ENCODE measurements around the gene SLC27A6. TPM values are rescaled to one million over a fixed set of nuclear protein-coding genes. Genes with fewer than 3 reads are reported as not detected.

SLC27A6 gene
- total RNA-seq, 1 experiment from 2014 or later = not detected

DNA sequence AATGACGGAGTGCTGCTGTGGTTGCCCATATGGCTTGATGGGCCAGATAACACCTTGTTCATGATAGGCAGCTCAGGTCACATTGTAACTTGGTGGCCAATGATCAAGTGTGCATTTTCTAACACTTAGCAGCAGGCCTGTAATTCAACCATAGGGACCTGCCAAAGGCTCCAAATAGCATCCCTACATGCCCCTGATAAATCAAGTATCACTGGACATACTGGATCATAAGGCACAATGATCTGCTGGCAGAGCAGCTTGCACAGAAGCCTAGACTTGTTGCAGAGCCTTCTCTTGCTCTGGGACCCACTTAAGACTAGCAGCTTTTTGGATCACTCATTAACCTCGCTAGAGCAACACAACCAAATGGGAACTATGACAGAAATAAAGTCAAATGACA, 83.2 kb downstream of the SLC27A6 start:
- in situ Hi-C loops (cut with HindIII; ENCODE audit: low pct_unique_long_range_greater_than_20kb, low sequenced_read_pairs) = no loop called here
- no peak for DNase-seq (ENCODE audit: low read depth)

DNA sequence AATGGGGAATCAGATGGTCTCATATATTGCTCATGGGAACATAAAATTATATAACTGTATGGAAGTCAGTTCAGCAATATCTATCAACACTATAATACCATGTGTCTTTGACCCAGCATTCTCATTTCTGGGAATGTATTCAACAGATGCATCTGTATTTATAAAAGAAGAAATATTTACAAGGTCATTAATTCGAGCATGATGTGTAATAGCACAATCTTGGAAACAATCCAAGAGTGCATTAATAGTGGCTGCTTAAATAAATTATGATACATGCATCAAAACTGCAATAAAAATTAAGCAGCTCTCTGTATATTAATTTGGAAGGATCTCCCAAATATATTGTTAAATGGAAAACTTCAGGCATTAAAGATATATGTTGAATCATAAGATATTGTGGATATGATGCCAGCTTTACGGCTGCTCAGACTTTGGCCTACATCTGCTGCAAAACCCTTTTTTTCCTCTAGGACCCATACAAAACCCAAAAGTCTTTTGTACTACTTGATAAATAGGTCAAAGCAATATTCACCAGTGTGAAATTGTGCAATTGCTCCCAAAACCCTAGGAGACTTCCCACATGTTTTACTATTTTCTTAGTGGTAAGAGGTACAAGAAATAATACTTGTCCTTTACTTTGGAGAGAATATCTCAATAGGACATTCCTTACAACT, 84.0 kb downstream of the SLC27A6 start:
- in situ Hi-C loops (cut with HindIII; ENCODE audit: low pct_unique_long_range_greater_than_20kb, low sequenced_read_pairs) = no loop called here
- no peak for DNase-seq (ENCODE audit: low read depth)

DNA sequence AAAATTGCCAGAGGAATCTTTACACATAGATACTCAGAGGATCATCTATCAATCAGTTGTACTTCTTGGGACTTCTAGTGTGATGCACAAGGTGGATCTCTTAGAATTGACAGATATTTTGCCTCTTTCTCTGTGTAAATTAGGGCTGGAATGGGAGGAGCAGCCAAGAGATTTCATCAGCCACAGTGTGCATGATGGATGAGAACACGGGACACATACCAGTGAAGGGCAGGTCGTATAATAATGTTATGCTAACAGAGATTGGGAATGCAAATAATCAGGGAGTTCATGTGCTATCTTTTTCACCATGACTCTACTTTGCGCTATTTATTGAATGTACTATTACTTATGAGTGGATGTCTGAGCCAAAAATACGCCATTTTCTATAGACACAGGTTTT, 86.0 kb downstream of the SLC27A6 start:
- in situ Hi-C loops (cut with HindIII; ENCODE audit: low pct_unique_long_range_greater_than_20kb, low sequenced_read_pairs) = no loop called here
- DNase-seq (ENCODE audit: low read depth) = no peak

DNA sequence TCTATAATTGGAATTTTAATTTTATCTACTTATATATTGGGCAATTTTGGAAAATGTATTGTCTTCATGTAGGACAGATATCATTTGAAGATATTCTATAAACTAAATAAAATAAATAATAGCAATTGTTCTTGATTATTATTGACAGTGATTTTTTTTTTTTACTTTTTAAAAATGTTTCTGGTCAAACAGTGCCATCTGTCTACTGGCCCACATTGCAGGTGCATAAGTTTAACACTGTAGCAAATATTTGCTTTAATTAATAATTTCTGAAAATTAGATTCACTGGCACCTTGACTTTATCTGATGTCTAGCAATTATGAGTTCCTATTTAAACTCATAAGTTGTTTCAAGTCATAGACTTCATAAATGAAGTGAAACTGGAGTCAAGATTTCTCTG, 88.2 kb downstream of the SLC27A6 start:
- DNase-seq (ENCODE audit: low read depth) = no peak
- in situ Hi-C loops (cut with HindIII; ENCODE audit: low pct_unique_long_range_greater_than_20kb, low sequenced_read_pairs) = no loop called here

DNA sequence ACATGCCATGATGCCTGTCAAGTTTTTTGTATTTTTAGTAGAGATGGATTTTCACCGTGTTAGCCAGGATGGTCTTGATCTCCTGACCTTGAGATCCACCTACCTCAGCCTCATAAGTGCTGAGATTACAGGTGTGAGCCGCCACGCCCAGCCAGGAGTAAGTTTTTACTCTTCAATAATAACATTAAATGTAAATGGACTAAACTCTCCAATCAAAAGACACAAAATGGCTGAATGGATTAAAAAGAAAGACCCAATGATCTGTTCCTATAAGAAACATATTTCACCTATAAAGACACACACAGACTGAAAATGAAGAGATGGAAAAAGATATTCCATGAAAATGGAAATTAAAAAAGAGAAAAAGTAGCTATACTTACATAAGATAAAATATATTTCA, 92.0 kb downstream of the SLC27A6 start:
- in situ Hi-C loops (cut with HindIII; ENCODE audit: low pct_unique_long_range_greater_than_20kb, low sequenced_read_pairs) = no loop called here
- DNase-seq (ENCODE audit: low read depth) = no peak

DNA sequence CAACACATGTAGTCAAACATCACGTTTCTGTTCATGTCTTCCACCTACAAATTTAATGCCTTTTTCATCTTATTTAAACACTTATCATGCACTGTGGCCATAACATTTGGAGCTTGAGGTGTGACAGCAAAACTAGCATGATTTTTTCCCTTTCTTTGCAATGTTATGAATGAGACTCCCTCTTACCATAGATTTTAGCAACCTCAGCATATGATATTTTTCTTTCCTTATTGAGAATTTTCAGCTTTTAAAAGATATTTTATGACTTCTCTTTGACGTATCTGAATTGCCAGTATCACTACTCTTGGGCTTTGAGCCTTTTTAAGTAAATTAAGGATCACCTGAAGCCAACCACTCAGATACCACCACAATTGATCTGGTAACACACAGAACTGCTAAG, 96.6 kb downstream of the SLC27A6 start:
- in situ Hi-C loops (cut with HindIII; ENCODE audit: low pct_unique_long_range_greater_than_20kb, low sequenced_read_pairs) = no loop called here

DNA sequence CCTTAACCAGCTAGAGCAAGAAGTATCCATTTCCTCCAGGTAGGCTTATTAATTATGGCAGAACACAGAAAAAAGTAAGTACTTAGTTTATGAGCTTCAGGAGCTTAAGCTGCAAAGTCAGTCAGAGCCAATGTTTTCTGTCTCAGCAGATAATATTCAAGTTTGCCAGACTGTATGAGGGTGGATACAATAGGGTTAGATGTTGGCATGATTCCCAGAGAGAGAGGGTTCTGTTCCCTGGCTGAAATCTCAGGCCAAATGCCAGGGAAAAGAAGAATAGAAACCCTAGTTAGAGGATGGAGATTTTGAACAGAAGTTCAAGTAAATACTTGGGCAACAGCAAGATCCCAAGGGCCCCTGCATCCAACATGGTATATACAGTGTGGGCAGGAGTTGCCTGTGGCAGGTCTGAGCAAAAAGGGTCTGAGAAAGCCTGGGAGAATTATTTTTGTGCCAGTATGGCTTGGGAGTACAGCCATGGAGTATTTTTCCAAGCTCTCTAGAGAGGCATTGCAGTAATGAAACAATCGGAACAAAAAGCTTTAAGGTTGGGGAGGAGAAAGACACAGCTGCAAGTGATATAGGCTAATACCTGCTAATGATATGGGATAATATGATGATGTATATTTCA, 98.3 kb downstream of the SLC27A6 start:
- no peak for DNase-seq (ENCODE audit: low read depth)
- in situ Hi-C loops (cut with HindIII; ENCODE audit: low pct_unique_long_range_greater_than_20kb, low sequenced_read_pairs) = no loop called here

More for the DNA sequence above, 96.6 kb downstream of the SLC27A6 start:
- no peak for DNase-seq (ENCODE audit: low read depth)

DNA sequence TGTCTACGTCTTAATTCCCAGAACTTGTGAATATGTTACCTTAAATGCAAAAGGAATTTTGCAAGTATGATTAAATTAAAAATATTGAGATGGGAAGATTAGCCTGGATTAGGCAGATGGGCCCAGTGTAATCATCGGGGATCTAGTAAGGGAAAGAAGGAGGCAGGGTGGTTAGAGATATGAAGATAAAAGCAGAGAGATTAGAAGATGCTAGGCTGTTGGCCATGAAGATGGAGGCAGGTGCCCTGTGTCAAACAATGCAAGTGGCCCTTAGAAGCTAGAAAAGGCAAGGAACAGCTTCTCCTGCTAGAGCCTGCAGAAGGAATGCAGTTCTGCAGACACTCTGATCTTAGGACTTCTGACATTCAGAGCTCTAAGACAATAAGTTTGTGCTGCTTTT, 100.4 kb downstream of the SLC27A6 start:
- no peak for DNase-seq (ENCODE audit: low read depth)
- in situ Hi-C loops (cut with HindIII; ENCODE audit: low pct_unique_long_range_greater_than_20kb, low sequenced_read_pairs) = no loop called here

DNA sequence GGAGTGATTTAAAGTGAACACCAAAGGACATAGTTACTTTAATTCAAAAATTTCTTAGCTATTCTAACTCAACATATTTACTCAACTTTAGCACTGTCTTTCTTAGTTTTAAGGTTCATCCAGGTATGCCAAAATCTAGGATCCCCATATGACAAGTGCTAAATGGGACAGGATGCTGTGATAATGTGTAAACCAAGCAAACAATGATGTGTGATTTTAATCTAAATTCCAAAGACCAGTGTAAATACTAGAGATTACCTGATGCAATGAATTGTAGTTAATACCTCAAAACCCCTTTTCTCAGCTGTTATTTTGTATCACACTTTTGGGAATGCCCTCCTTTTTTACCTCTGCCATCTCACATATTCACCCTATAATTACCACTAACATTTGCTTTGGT, 102.5 kb downstream of the SLC27A6 start:
- DNase-seq (ENCODE audit: low read depth) = no peak
- in situ Hi-C loops (cut with HindIII; ENCODE audit: low pct_unique_long_range_greater_than_20kb, low sequenced_read_pairs) = no loop called here

DNA sequence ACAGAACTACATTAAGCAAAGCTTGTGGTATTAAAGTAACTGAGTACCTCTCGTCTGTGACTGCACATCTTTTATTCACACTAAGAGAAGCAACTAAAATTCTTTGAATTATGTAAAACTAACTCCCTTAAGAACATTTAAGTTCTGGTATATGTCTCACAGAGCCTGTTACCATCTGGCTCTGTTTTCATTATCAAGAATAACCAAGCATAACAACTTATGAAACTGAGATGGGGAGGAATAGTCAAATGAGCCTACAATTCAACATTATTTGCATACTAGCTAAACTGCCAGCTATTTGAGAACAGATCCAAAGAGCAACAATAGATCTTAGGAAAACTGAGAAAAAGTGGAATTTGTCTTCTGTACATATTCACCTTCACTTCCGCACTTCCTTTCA, 104.0 kb downstream of the SLC27A6 start:
- in situ Hi-C loops (cut with HindIII; ENCODE audit: low pct_unique_long_range_greater_than_20kb, low sequenced_read_pairs) = no loop called here
- DNase-seq (ENCODE audit: low read depth) = no peak

DNA sequence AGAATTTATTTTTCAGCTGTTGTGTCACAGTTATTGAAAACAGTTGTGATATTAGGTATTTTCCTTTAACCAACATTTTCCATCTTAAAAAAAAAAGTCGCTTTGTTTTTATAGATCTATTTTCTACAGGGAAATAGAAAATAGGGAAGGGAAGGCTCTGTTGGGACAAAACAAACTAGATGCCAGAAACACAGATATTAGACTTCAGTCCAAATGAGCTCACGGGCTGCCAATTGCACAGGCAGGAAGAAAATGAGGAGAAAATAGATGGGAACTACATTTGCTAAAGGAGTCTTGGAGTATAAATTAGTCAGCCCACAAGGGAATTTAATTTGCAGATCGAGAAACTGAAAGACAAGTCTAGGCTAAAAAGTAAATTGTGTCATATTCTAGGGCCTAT, 107.8 kb downstream of the SLC27A6 start:
- in situ Hi-C loops (cut with HindIII; ENCODE audit: low pct_unique_long_range_greater_than_20kb, low sequenced_read_pairs) = no loop called here
- no peak for DNase-seq (ENCODE audit: low read depth)

DNA sequence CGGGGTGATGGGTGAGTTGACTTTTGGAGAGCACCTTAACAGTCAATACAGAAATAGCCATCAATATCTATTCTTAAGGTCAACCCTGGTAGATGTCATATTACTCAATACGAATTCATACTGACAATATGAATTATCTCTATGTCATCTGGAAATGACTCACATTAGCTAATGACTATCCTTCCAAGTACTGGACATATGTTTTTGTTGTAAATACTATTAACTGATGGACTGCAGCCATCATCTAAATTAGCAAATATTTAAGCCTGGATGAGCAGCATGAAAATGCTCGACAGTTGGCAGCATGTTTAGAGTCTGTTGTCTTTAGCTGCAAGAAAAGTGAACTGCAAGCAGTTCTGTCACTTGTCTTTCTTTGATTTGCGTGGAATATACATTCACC, 109.6 kb downstream of the SLC27A6 start:
- in situ Hi-C loops (cut with HindIII; ENCODE audit: low pct_unique_long_range_greater_than_20kb, low sequenced_read_pairs) = no loop called here

DNA sequence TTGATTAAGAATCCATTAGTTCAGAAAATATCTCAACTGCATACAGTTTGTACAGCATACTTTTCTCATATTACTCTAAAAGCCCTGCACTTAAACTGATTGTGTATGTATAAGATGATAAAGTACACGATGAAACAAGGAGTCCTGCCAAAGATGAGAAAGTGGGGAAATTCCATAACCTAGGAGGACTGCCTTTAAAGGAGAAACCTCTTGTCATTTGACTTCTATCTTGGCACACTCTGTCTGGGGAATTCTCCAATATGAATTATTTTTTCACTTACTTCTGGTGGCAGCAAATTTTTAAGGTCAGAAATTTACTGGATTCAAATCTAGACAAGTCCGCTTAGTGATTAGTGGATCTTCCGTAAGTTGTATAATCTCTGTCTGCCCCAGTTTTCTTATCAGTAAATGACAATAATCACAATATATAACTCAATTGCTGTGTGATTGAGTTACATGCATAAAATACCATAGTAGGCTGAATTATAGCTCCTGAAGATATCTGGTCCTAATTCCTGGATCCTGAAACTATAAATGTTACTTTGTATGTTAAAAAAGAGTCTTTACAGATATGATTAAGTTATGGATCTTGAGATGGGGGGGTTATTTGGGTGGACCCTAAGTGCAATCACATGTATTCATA, 112.3 kb downstream of the SLC27A6 start:
- in situ Hi-C loops (cut with HindIII; ENCODE audit: low pct_unique_long_range_greater_than_20kb, low sequenced_read_pairs) = no loop called here
- DNase-seq (ENCODE audit: low read depth) = no peak

More for the DNA sequence above, 109.6 kb downstream of the SLC27A6 start:
- no peak for DNase-seq (ENCODE audit: low read depth)

DNA sequence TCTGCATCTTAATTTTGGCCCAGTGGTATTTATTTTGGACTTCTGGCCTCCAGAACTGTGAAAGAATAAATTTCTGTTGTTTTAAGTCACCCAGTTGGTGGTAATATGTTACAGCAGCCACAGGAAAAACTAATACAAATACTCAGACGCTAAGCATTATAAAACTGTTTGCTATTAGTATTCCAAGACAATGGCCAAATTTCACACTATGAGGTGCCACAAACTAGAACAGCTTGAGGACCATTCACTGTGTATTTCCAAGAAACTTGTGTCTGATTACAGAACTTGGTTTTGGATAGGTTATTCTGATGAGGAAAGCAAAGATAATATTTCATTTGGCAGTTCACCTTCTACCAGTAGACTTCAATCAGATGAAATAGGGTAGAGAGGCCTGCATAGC, 113.0 kb downstream of the SLC27A6 start:
- in situ Hi-C loops (cut with HindIII; ENCODE audit: low pct_unique_long_range_greater_than_20kb, low sequenced_read_pairs) = no loop called here
- DNase-seq (ENCODE audit: low read depth) = no peak

DNA sequence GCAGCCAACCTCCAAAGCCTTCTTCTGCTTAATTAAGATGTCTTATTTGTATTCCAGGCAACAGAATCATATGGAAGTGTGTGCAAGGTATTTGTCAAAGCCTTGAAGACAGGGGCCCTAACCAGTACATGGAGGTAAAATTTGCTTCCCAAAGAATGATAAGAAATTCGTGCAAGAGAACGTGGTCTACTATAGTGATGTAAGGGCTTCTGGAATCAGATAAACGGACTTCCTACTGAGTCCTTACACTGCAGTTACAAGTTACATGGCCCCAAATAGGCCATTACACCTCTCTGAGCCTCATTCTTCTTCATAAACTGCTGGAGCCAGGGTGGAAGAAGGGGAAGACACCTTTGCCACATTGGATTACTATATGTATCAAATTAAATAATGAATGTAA, 113.4 kb downstream of the SLC27A6 start:
- no peak for DNase-seq (ENCODE audit: low read depth)
- in situ Hi-C loops (cut with HindIII; ENCODE audit: low pct_unique_long_range_greater_than_20kb, low sequenced_read_pairs) = no loop called here

DNA sequence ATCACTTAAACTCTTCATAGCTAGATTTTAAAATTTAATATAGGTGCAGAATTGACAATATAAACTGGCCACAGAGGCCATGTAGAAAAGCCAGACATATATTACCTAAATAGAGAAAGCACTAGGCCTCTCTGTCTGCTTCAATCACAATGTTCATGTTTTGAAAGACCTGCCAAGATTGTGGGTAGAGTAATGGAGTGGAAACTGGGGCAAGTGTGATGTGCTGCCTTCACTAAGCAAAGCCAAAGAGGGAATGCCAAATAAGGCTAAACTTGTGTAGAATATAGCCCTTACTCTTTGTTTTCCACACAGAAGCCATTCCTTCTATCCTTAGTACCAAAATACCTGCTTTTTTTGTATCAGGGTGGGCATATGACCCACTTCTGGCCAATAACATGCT, 114.2 kb downstream of the SLC27A6 start:
- in situ Hi-C loops (cut with HindIII; ENCODE audit: low pct_unique_long_range_greater_than_20kb, low sequenced_read_pairs) = no loop called here
- no peak for DNase-seq (ENCODE audit: low read depth)

DNA sequence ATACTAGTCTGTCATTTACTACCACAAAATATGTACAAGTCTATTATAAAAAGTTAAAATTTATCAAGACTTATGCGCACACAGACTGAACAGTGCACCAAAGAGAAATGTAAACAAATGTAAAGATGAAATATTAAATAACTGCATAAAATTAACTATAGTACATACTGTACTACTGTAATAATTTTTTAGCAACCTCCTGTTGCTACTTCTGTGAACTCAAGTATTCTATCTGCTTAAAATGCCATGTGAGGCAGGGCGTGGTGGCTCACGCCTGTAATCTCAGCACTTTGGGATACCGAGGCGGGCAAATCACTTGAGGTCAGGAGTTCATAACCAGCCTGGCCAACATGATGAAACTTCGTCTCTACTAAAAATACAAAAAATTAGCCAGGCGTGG, 115.5 kb downstream of the SLC27A6 start:
- no peak for DNase-seq (ENCODE audit: low read depth)
- in situ Hi-C loops (cut with HindIII; ENCODE audit: low pct_unique_long_range_greater_than_20kb, low sequenced_read_pairs) = no loop called here

DNA sequence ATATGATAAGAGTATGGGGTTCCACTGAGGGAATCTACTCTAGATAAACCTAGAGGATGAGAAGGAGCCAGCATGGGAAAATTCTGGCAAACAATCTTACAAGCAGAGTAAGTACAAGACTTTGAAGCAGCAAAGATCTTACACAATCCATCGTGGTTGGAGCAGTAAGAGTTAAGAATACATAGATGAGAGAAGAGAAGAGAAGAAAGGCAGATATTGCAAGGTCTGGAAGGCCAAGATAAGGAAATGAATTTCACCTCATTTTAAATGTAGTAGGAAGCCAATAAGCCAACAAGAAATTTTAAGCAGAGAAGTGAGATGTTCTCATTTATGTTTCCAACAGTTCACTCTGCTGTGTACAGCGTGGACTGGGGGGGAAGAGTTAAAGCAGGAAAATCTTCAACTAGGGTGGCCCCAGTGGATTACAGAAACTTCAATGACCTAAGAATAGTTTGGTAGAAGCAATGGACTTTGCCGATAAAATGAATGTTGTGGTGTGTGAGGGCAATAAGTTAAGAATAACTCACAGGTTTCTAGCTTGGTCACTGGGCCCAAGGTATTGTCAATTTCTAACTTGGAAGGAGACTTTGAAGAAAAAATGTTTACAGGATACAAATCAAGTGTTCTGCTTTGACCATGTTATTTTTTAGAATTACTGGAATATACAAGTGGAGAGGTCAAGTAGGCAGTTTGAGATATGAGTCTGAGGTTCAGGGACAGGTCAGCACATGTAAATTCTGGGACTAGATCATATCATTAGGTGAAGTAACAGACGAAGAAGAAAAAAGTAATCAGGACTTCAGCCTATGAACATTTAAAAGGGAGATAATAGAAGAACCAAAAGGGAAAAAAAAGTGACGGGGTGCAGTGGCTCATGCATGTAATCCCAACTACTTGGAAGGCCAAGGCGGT, 117.2 kb downstream of the SLC27A6 start:
- no peak for DNase-seq (ENCODE audit: low read depth)
- in situ Hi-C loops (cut with HindIII; ENCODE audit: low pct_unique_long_range_greater_than_20kb, low sequenced_read_pairs) = no loop called here

All from Caki2 (cell line).